IMR-90 (cell line): Measurements from ENCODE around the gene KAT2B. TPM values are rescaled to one million over a fixed set of nuclear protein-coding genes. Genes with fewer than 3 reads are reported as not detected.

Source experiments
- ATAC-seq: fragments of 200-7000 bp; cut with Tn5 transposase; 2 replicates; pipeline ENCODE4 v1.9.1; 2020; ENCODE audit warnings: low read depth, mild to moderate bottlenecking, moderate library complexity
- BruUV-seq: library from RNA; stranded (reverse); fragments of 400-500 nt; replicated peaks from 2 replicates; lab custom pipeline; 2021; lab: Mats Ljungman, UMichigan
- CTCF ChIA-PET: fragments of 300-600 bp; formaldehyde crosslinking; extraction: SDS; loops from one replicate; lab custom pipeline; 2021; ENCODE audit warnings: antibody characterized with exemption; lab: Yijun Ruan, JAX
- POLR2A ChIA-PET: fragments of 300-600 bp; sonication (Branson Sonifier 250); formaldehyde crosslinking; loops from one replicate; lab custom pipeline; 2022; ENCODE audit warnings: antibody characterized with exemption; ENCODE audit not compliant: unreplicated experiment; lab: Charles Lee
- DNase-seq: peaks from one replicate; pipeline ENCODE4 v3.0.0; 2013
- H2AFZ ChIP-seq: replicated peaks from 2 replicates; pipeline ENCODE3; 2013; ENCODE audit warnings: low read length, mild to moderate bottlenecking; ENCODE audit not compliant: poor library complexity
- H2AK5ac ChIP-seq: 2 replicates; pipeline ENCODE4 v1.6.1; 2013; ENCODE audit warnings: low read depth, low read length, inconsistent platforms
- H2AK9ac ChIP-seq: replicated peaks from 2 replicates; pipeline ENCODE3; 2013; ENCODE audit warnings: mild to moderate bottlenecking, low read depth, low read length, moderate library complexity; ENCODE audit not compliant: poor library complexity
- H2BK120ac ChIP-seq: 2 replicates; pipeline ENCODE4 v1.6.1; 2013; ENCODE audit warnings: low read depth, low read length, inconsistent platforms
- H2BK15ac ChIP-seq: 3 replicates; pipeline ENCODE4 v1.6.1; 2013; ENCODE audit warnings: low read depth, low read length, inconsistent platforms
- H2BK20ac ChIP-seq: 2 replicates; pipeline ENCODE4 v1.6.1; 2013; ENCODE audit warnings: low read depth, mild to moderate bottlenecking, inconsistent platforms, low read length, moderate library complexity
- H2BK5ac ChIP-seq: 2 replicates; pipeline ENCODE4 v1.6.1; 2013; ENCODE audit warnings: mild to moderate bottlenecking, low read depth, low read length, inconsistent platforms; ENCODE audit not compliant: poor library complexity, severe bottlenecking
- H3K14ac ChIP-seq: replicated peaks from 2 replicates; pipeline ENCODE4 v1.6.1; 2013; ENCODE audit warnings: low read depth, low read length, inconsistent platforms
- H3K18ac ChIP-seq: 2 replicates; pipeline ENCODE4 v1.6.1; 2013; ENCODE audit warnings: low read depth, low read length, control low read depth
- H3K23ac ChIP-seq: 2 replicates; pipeline ENCODE4 v1.6.1; 2013; ENCODE audit warnings: low read depth, low read length, inconsistent platforms
- H3K27ac ChIP-seq: 2 replicates; pipeline ENCODE4 v1.5.1; 2013; ENCODE audit warnings: mild to moderate bottlenecking, control low read depth, low read length; ENCODE audit not compliant: insufficient read depth
- H3K27me3 ChIP-seq: 2 replicates; pipeline ENCODE4 v1.6.1; 2013; ENCODE audit warnings: low read length; ENCODE audit not compliant: control insufficient read depth, insufficient read depth
- H3K36me3 ChIP-seq: 2 replicates; pipeline ENCODE4 v1.6.1; 2013; ENCODE audit warnings: low read length, mixed read lengths; ENCODE audit not compliant: control insufficient read depth, insufficient read depth
- H3K4ac ChIP-seq: 2 replicates; pipeline ENCODE4 v1.6.1; 2013; ENCODE audit warnings: low read depth, low read length, inconsistent platforms
- H3K4me1 ChIP-seq: 2 replicates; pipeline ENCODE4 v1.6.1; 2013; ENCODE audit warnings: low read length, mixed read lengths; ENCODE audit not compliant: control insufficient read depth, insufficient read depth
- H3K4me2 ChIP-seq: 2 replicates; pipeline ENCODE4 v1.6.1; 2013; ENCODE audit warnings: low read depth, mild to moderate bottlenecking, control low read depth, low read length, moderate library complexity
- H3K4me3 ChIP-seq: 2 replicates; pipeline ENCODE4 v1.5.1; 2013; ENCODE audit warnings: low read depth, mild to moderate bottlenecking, control low read depth, low read length, moderate library complexity; ENCODE audit not compliant: insufficient read depth
- H3K56ac ChIP-seq: 2 replicates; pipeline ENCODE4 v1.6.1; 2013; ENCODE audit warnings: low read length, inconsistent platforms; ENCODE audit not compliant: insufficient read depth; ENCODE audit errors: extremely low read depth
- H3K79me1 ChIP-seq, 2 experiments: 2 replicates each; pipeline ENCODE4 v1.6.1; 2013; ENCODE audit warnings: low read length in 2 of 2, inconsistent platforms in 1 of 2, low read depth in 1 of 2
- H3K9ac ChIP-seq: 2 replicates; pipeline ENCODE4 v1.6.1; 2013; ENCODE audit warnings: low read depth, low read length, control low read depth
- H3K9me1 ChIP-seq: 2 replicates; pipeline ENCODE4 v1.6.1; 2013; ENCODE audit warnings: low read length, inconsistent platforms; ENCODE audit not compliant: insufficient read depth
- H3K9me3 ChIP-seq: 2 replicates; pipeline ENCODE4 v1.6.1; 2013; ENCODE audit warnings: low read length; ENCODE audit not compliant: control insufficient read depth, insufficient read depth
- H4K20me1 ChIP-seq: 2 replicates; pipeline ENCODE4 v1.6.1; 2013; ENCODE audit warnings: low read length, inconsistent platforms; ENCODE audit not compliant: insufficient read depth
- H4K5ac ChIP-seq: 2 replicates; pipeline ENCODE4 v1.6.1; 2013; ENCODE audit warnings: mild to moderate bottlenecking, low read depth, low read length, control low read depth
- H4K8ac ChIP-seq, 2 experiments: 2 replicates each; pipeline ENCODE4 v1.6.1; 2013; ENCODE audit warnings: low read depth in 2 of 2, low read length in 2 of 2, control low read depth in 1 of 2, inconsistent platforms in 1 of 2
- H4K91ac ChIP-seq: 2 replicates; pipeline ENCODE4 v1.6.1; 2013; ENCODE audit warnings: low read depth, low read length, inconsistent platforms; ENCODE audit not compliant: insufficient read depth
- BHLHE40 ChIP-seq: fragments of 150-350 bp; IDR thresholded peaks from 2 replicates; pipeline ENCODE4 v1.6.1; 2016; ENCODE audit warnings: mild to moderate bottlenecking, low read depth, low read length
- CEBPB ChIP-seq: IDR thresholded peaks from 2 replicates; pipeline ENCODE4 v1.6.1; 2012; ENCODE audit warnings: low read depth, low read length, improper control_type of control experiment
- CHD1 ChIP-seq: IDR thresholded peaks from 2 replicates; pipeline ENCODE4 v1.6.1; 2012; ENCODE audit warnings: low read depth, low read length, improper control_type of control experiment
- FOS ChIP-seq: fragments of 150-350 bp; IDR thresholded peaks from 2 replicates; pipeline ENCODE4 v1.6.1; 2016; ENCODE audit warnings: low read depth, low read length
- MAZ ChIP-seq: IDR thresholded peaks from 2 replicates; pipeline ENCODE4 v1.6.1; 2012; ENCODE audit warnings: low read depth, mild to moderate bottlenecking, low read length, improper control_type of control experiment, moderate library complexity, borderline replicate concordance
- MXI1 ChIP-seq: IDR thresholded peaks from 2 replicates; pipeline ENCODE4 v1.6.1; 2012; ENCODE audit warnings: low read depth, mild to moderate bottlenecking, low read length, moderate library complexity, borderline replicate concordance
- NFE2L2 ChIP-seq: fragments of 150-350 bp; IDR thresholded peaks from 2 replicates; pipeline ENCODE4 v1.6.1; 2016; ENCODE audit warnings: low read depth, mild to moderate bottlenecking, low read length
- POLR2A ChIP-seq: IDR thresholded peaks from 2 replicates; pipeline ENCODE4 v1.6.1; 2012; ENCODE audit warnings: mild to moderate bottlenecking, low read depth, low read length
- RCOR1 ChIP-seq: IDR thresholded peaks from 2 replicates; pipeline ENCODE4 v1.6.1; 2012; ENCODE audit warnings: mild to moderate bottlenecking, low read length, improper control_type of control experiment; ENCODE audit not compliant: insufficient replicate concordance
- SMC3 ChIP-seq: fragments of 150-350 bp; IDR thresholded peaks from 2 replicates; pipeline ENCODE4 v1.6.1; 2016; ENCODE audit warnings: low read depth, mild to moderate bottlenecking, antibody characterized with exemption, low read length, moderate library complexity
- whole genome bisulfite sequencing, 2 experiments: methylation state at CpG; one replicate each; pipeline versions ENCODE4 v1.1.5 to v1.1.7; 2013; ENCODE audit warnings: missing lambda C conversion rate in 2 of 2; ENCODE audit not compliant: insufficient read length in 1 of 2; ENCODE audit errors: extremely low coverage in 2 of 2; 5-methylcytosine and 5-hydroxymethylcytosine counted together
- dilution Hi-C: fragments of 300-500 bp; cut with HindIII; formaldehyde crosslinking; loops from one replicate; pipeline ENCODE4 v1.14.3; 2018; ENCODE audit warnings: low sequenced_read_pairs; ENCODE audit not compliant: unreplicated experiment
- in situ Hi-C: fragments of 300-500 bp; cut with MboI; formaldehyde crosslinking; loops from 3 replicates; pipeline ENCODE4 v1.14.3; 2019; ENCODE audit warnings: low sequenced_read_pairs, inconsistent platforms, mixed read lengths
- intact Hi-C: fragments of 100-400 bp; cut with micrococcal nuclease; formaldehyde crosslinking; loops from 2 replicates; pipeline ENCODE4 v1.10.0; 2022
- polyA plus RNA-seq, 3 experiments: library from polyadenylated mRNA; depleted of rRNA; stranded (reverse); fragments of >200 nt; gene quantifications; 2 replicates each; pipeline ENCODE4 v1.2.3, GENCODE V29; 2012; ENCODE audit warnings: low replicate concordance in 1 of 3
- total RNA-seq: library from RNA; depleted of rRNA; stranded (reverse); fragments of >200 nt; gene quantifications from 2 replicates; pipeline ENCODE4 v1.2.3, GENCODE V29; 2012
- TF ChIP-seq, protein P1 (sequence below): fragments of 150-350 bp; IDR thresholded peaks from 2 replicates; pipeline ENCODE4 v1.6.1; 2017; ENCODE audit warnings: mild to moderate bottlenecking, antibody characterized with exemption, low read length, low read depth
- TF ChIP-seq, protein P2 (sequence below): fragments of 150-350 bp; IDR thresholded peaks from 2 replicates; pipeline ENCODE4 v1.6.1; 2016; ENCODE audit warnings: low read depth, mild to moderate bottlenecking, low read length, moderate library complexity, borderline replicate concordance
- TF ChIP-seq, protein P3 (sequence below): conservative IDR thresholded peaks from 2 replicates; pipeline ENCODE4 v1.5.1; 2012; ENCODE audit warnings: mild to moderate bottlenecking, low read depth, low read length, improper control_type of control experiment

The KAT2B gene
- total and polyA plus RNA-seq, 2 of the 4 experiments (the other 2 are of a cell fraction), result 2.0 to 2.2 TPM

DNA sequence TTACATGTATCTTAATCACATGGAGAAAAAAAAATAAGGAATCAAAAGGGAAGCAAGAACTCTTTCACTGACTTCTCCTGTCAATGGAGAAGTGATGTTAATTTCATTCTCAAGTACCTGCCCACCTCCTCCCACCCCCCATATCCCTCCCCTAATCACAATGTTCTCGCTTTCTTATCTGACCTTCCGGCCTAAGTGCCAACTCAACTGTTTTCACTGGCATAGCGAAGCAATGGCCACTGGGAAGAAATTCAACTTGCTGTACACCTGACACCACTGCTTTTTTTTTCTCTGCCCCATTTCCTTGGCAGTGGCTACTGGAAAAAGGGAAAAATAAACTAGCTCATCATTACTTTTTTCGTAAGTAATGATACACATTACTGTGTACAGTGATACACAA, 142.0 kb downstream of the KAT2B start:
- no peak overlapping the region for H2AK9ac ChIP-seq
- H3K79me1 ChIP-seq, result peaks cover 0 to 6% of the 10 kb centered on the region in 2 experiments; a peak in 1 of 4 replicates
- WGBS, 2 experiments, result 100% methylated on average over 3 of the region's 4 CpGs; no CpG with 5 or more reads in 1 of the 2 experiments
- no peak overlapping the region for H2BK15ac ChIP-seq
- H3K4me2 ChIP-seq, result no peak overlapping the region
- no TSS peak for BruUV-seq
- no peaks in the 10 kb centered on the region for H3K4me1 ChIP-seq
- H4K91ac ChIP-seq, result no peak overlapping the region
- H4K8ac ChIP-seq, result no peak overlapping the region
- POLR2A ChIA-PET, result no interaction called here
- H3K9ac ChIP-seq, result no peak overlapping the region
- DNase-seq (no peak), ATAC-seq (no peak)
- in situ Hi-C loops, result loop anchor here (10.0 kb wide), 1 partner anchor 237 kb away; the partner anchor contains the start of gene RAB5A
- no peak overlapping the region for H3K14ac ChIP-seq
- no peaks in the 10 kb centered on the region for H4K20me1 ChIP-seq
- dilution Hi-C loops, result no loop called here
- H2AFZ ChIP-seq, result no peak overlapping the region
- no peak overlapping the region for H2BK5ac ChIP-seq
- TF ChIP-seq MAZ, result no peak
- TF ChIP-seq NFE2L2, result no peak
- TF ChIP-seq BHLHE40, result no peak
- no peak for TF ChIP-seq RCOR1
- no peak for TF ChIP-seq FOS
- TF ChIP-seq, protein P1, sequence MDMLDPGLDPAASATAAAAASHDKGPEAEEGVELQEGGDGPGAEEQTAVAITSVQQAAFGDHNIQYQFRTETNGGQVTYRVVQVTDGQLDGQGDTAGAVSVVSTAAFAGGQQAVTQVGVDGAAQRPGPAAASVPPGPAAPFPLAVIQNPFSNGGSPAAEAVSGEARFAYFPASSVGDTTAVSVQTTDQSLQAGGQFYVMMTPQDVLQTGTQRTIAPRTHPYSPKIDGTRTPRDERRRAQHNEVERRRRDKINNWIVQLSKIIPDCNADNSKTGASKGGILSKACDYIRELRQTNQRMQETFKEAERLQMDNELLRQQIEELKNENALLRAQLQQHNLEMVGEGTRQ, result no peak
- TF ChIP-seq POLR2A, result no peak
- TF ChIP-seq, protein P2, sequence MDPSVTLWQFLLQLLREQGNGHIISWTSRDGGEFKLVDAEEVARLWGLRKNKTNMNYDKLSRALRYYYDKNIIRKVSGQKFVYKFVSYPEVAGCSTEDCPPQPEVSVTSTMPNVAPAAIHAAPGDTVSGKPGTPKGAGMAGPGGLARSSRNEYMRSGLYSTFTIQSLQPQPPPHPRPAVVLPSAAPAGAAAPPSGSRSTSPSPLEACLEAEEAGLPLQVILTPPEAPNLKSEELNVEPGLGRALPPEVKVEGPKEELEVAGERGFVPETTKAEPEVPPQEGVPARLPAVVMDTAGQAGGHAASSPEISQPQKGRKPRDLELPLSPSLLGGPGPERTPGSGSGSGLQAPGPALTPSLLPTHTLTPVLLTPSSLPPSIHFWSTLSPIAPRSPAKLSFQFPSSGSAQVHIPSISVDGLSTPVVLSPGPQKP, result no peak
- TF ChIP-seq, protein P3, sequence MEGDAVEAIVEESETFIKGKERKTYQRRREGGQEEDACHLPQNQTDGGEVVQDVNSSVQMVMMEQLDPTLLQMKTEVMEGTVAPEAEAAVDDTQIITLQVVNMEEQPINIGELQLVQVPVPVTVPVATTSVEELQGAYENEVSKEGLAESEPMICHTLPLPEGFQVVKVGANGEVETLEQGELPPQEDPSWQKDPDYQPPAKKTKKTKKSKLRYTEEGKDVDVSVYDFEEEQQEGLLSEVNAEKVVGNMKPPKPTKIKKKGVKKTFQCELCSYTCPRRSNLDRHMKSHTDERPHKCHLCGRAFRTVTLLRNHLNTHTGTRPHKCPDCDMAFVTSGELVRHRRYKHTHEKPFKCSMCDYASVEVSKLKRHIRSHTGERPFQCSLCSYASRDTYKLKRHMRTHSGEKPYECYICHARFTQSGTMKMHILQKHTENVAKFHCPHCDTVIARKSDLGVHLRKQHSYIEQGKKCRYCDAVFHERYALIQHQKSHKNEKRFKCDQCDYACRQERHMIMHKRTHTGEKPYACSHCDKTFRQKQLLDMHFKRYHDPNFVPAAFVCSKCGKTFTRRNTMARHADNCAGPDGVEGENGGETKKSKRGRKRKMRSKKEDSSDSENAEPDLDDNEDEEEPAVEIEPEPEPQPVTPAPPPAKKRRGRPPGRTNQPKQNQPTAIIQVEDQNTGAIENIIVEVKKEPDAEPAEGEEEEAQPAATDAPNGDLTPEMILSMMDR, result no peak
- TF ChIP-seq MXI1, result no peak
- TF ChIP-seq CHD1, result no peak
- TF ChIP-seq CEBPB, result no peak
- TF ChIP-seq SMC3, result no peak
- intact Hi-C loops, result no loop called here
- no peak overlapping the region for H3K56ac ChIP-seq
- H3K18ac ChIP-seq, result no peak overlapping the region
- no peak overlapping the region for H3K4ac ChIP-seq
- H3K4me3 ChIP-seq, result no peak overlapping the region
- 0 out of 2 replicates have a peak, but pooled peaks cover 2% of the 10 kb centered on the region for H3K36me3 ChIP-seq
- no peak overlapping the region for H3K23ac ChIP-seq
- no peak overlapping the region for H2BK120ac ChIP-seq
- no peak overlapping the region for H2AK5ac ChIP-seq
- H3K9me3 ChIP-seq, result no peaks in the 10 kb centered on the region
- no peaks in the 10 kb centered on the region for H3K9me1 ChIP-seq
- no peak overlapping the region for H3K27ac ChIP-seq
- CTCF ChIA-PET, result no interaction called here
- no peak overlapping the region for H2BK20ac ChIP-seq
- no peaks in the 10 kb centered on the region for H3K27me3 ChIP-seq
- no peak overlapping the region for H4K5ac ChIP-seq
